Neuronal stem cell (in vitro differentiated cells): Measurements from ENCODE around the gene MYO1H. TPM values are rescaled to one million over a fixed set of nuclear protein-coding genes. Genes with fewer than 3 reads are reported as not detected.

Source experiments
- DNase-seq: peaks from one replicate; pipeline ENCODE4 v3.0.0-alpha.2; 2013; ENCODE audit warnings: low spot score
- H2AFZ ChIP-seq: one replicate; pipeline ENCODE4 v1.6.1; 2013; ENCODE audit warnings: mild to moderate bottlenecking, low read length, inconsistent platforms
- H2AK5ac ChIP-seq: 2 replicates; pipeline ENCODE4 v1.6.1; 2013; ENCODE audit warnings: low read depth, mild to moderate bottlenecking, inconsistent platforms, low read length, moderate library complexity, mixed read lengths
- H2BK120ac ChIP-seq: 2 replicates; pipeline ENCODE4 v1.6.1; 2013; ENCODE audit warnings: low read depth, mild to moderate bottlenecking, inconsistent platforms, low read length, moderate library complexity, mixed read lengths
- H2BK12ac ChIP-seq: one replicate; pipeline ENCODE4 v1.6.1; 2013; ENCODE audit warnings: low read length, inconsistent platforms
- H2BK15ac ChIP-seq: 2 replicates; pipeline ENCODE4 v1.6.1; 2013; ENCODE audit warnings: mild to moderate bottlenecking, low read length, inconsistent platforms, mixed read lengths
- H2BK5ac ChIP-seq: one replicate; pipeline ENCODE4 v1.6.1; 2013; ENCODE audit warnings: inconsistent platforms, mild to moderate bottlenecking, low read length, moderate library complexity
- H3K14ac ChIP-seq: one replicate; pipeline ENCODE4 v1.6.1; 2013; ENCODE audit warnings: low read length, inconsistent platforms
- H3K18ac ChIP-seq: 2 replicates; pipeline ENCODE4 v1.6.1; 2013; ENCODE audit warnings: low read length, inconsistent platforms
- H3K23ac ChIP-seq: 2 replicates; pipeline ENCODE4 v1.6.1; 2013; ENCODE audit warnings: low read depth, mild to moderate bottlenecking, mixed read lengths, low read length, inconsistent platforms; ENCODE audit not compliant: poor library complexity
- H3K27ac ChIP-seq: replicated peaks from 3 replicates; pipeline ENCODE4 v1.5.1; 2013; ENCODE audit warnings: low read length, inconsistent platforms
- H3K27me3 ChIP-seq, 3 experiments: 2 replicates each; pipeline ENCODE4 v1.6.1; 2013; ENCODE audit warnings: low read length in 3 of 3, mild to moderate bottlenecking in 2 of 3, inconsistent platforms in 1 of 3, low read depth in 1 of 3, mixed read lengths in 1 of 3, moderate library complexity in 1 of 3; ENCODE audit not compliant: control insufficient read depth in 3 of 3, insufficient read depth in 3 of 3
- H3K36me3 ChIP-seq, 2 donors: replicated peaks in 1 of 2; 2 replicates each; pipeline ENCODE4 v1.6.1; 2013; ENCODE audit warnings: low read length in 2 of 2; ENCODE audit not compliant: control insufficient read depth in 2 of 2, insufficient read depth in 2 of 2
- H3K4ac ChIP-seq: 2 replicates; pipeline ENCODE4 v1.6.1; 2013; ENCODE audit warnings: inconsistent platforms, mild to moderate bottlenecking, low read length, moderate library complexity
- H3K4me1 ChIP-seq, 2 donors: 1 replicate in 1 of 2; 2 replicates in 1 of 2; pipeline ENCODE4 v1.6.1; 2013; ENCODE audit warnings: low read length in 2 of 2, low read depth in 1 of 2; ENCODE audit not compliant: control insufficient read depth in 2 of 2, insufficient read depth in 1 of 2
- H3K4me2 ChIP-seq: one replicate; pipeline ENCODE4 v1.6.1; 2013; ENCODE audit warnings: mild to moderate bottlenecking, low read length, inconsistent platforms; ENCODE audit not compliant: insufficient read depth, poor library complexity, severe bottlenecking
- H3K4me3 ChIP-seq, 2 donors: 2 replicates each; pipeline ENCODE4 v1.5.1; 2013; ENCODE audit warnings: low read length in 2 of 2, mild to moderate bottlenecking in 2 of 2, inconsistent platforms in 1 of 2, moderate library complexity in 1 of 2
- H3K79me1 ChIP-seq: one replicate; pipeline ENCODE4 v1.6.1; 2013; ENCODE audit warnings: low read depth, mild to moderate bottlenecking, inconsistent platforms, low read length, moderate library complexity
- H3K9ac ChIP-seq: one replicate; pipeline ENCODE4 v1.6.1; 2013; ENCODE audit warnings: mild to moderate bottlenecking, low read depth, low read length, inconsistent platforms; ENCODE audit not compliant: poor library complexity
- H3K9me3 ChIP-seq, 2 donors: replicated peaks in 1 of 2; 2 replicates each; pipeline versions ENCODE3 to v1.6.1; 2013; ENCODE audit warnings: low read length in 2 of 2, mild to moderate bottlenecking in 2 of 2, inconsistent platforms in 1 of 2, low read depth in 1 of 2, mixed read lengths in 1 of 2, moderate library complexity in 1 of 2; ENCODE audit not compliant: control insufficient read depth in 2 of 2, insufficient read depth in 1 of 2
- H4K8ac ChIP-seq: one replicate; pipeline ENCODE4 v1.6.1; 2013; ENCODE audit warnings: low read depth, mild to moderate bottlenecking, inconsistent platforms, low read length, moderate library complexity
- H4K91ac ChIP-seq: one replicate; pipeline ENCODE4 v1.6.1; 2013; ENCODE audit warnings: low read length, low read depth, mild to moderate bottlenecking, inconsistent platforms; ENCODE audit not compliant: poor library complexity
- WGBS, 2 donors: extraction: QIAGEN DNeasy Blood & Tissue Kit; methylation state at CpG; one replicate each; pipeline ENCODE4 v1.1.7; 2013; ENCODE audit warnings: missing lambda C conversion rate in 2 of 2, mixed read lengths in 1 of 2; ENCODE audit not compliant: insufficient read length in 2 of 2, insufficient replicate concordance in 1 of 2; ENCODE audit errors: extremely low coverage in 2 of 2; 5-methylcytosine and 5-hydroxymethylcytosine counted together
- polyA plus RNA-seq, 2 experiments: library from polyadenylated mRNA; stranded (reverse); fragments of 200-250 nt; gene quantifications; one replicate each; pipeline ENCODE4 v1.2.3, GENCODE V29; 2013

MYO1H gene, protein sequence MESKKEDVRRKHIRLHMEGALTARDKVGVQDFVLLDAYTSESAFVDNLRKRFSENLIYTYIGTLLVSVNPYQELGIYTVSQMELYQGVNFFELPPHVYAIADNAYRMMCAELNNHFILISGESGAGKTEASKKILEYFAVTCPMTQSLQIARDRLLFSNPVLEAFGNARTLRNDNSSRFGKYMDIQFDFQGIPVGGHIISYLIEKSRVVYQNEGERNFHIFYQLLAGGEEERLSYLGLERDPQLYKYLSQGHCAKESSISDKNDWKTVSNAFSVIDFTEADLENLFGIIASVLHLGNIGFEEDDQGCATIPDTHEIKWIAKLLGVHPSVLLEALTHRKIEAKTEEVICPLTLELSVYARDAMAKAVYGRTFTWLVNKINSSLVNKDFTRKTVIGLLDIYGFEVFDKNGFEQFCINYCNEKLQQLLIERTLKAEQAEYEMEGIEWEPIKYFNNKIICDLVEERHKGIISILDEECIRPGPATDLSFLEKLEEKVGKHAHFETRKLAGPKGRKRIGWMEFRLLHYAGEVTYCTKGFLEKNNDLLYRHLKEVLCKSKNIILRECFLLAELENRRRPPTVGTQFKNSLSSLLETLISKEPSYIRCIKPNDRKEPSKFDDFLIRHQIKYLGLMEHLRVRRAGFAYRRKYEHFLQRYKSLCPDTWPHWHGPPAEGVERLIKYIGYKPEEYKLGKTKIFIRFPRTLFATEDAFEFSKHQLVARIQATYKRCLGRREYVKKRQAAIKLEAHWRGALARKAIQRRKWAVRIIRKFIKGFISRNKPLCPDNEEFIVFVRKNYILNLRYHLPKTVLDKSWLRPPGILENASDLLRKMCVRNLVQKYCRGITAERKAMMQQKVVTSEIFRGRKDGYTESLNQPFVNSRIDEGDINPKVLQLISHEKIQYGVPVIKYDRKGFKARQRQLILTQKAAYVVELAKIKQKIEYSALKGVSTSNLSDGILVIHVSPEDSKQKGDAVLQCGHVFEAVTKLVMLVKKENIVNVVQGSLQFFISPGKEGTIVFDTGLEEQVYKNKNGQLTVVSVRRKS
- not detected for polyA plus RNA-seq (2013, experiment 1 of 2)
- polyA plus RNA-seq (2013, experiment 2 of 2) = 0.11 TPM

DNA sequence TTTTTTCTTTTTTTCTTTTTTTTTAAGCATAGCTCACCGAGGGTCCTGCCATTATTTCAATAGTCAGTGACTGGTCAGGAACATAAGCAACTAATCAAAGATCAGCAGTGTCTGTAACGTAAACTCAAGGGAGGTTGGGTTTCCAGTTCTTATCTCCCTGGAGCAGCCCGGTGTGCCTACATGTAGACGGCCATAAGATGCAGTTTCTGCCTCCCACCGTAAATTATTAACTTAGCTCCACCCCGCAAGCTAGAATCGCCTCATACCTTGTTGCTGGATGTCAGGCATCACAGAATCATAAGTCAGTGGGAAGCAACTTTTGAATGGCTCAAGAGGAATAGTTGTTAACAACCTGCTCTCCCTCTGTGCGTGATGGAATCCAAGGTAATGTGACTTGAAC, at the start of gene MYO1H:
TSS of gene MYO1H (plus strand) at position 312 of the 400 bp plus-strand sequence. CDS start at position 373, 61 bp downstream.
- Histone ChIP-seq H2BK15ac (no peak within 1 kb of the TSS), H3K27me3 (peaks cover 0 to 22% (median 0%) of the 10 kb centered on the region in 3 experiments), H3K4me2 (no peak within 1 kb of the TSS), H2BK120ac (no peak within 1 kb of the TSS), H3K4ac (no peak within 1 kb of the TSS), H3K23ac (no peak within 1 kb of the TSS), H2BK12ac (no peak within 1 kb of the TSS), H3K27ac (no peak within 1 kb of the TSS), H2AFZ (no peak within 1 kb of the TSS), H3K14ac (no peak within 1 kb of the TSS), H3K36me3 (no peaks in the 10 kb centered on the region), H3K4me3 (no peak within 1 kb of the TSS), H2BK5ac (no peak within 1 kb of the TSS), H2AK5ac (no peak within 1 kb of the TSS), H4K8ac (no peak within 1 kb of the TSS), H4K91ac (no peak within 1 kb of the TSS), H3K9ac (no peak within 1 kb of the TSS), H3K4me1 (no peaks in the 10 kb centered on the region), H3K79me1 (no peaks in the 10 kb centered on the region), H3K18ac (no peak within 1 kb of the TSS), H3K9me3 (no peaks in the 10 kb centered on the region)
- WGBS, 2 donors = no CpG with 5 or more reads among the region's 8 CpGs
- no peak for DNase-seq

- DNase-seq = no peak
- H3K4me2 ChIP-seq = no peak overlapping the region
- peaks cover 0 to 1% of the 10 kb centered on the region in 2 donors for H3K9me3 ChIP-seq
- H3K9ac ChIP-seq = no peak overlapping the region
- no peak overlapping the region for H3K4me3 ChIP-seq
- no peaks in the 10 kb centered on the region for H3K36me3 ChIP-seq
- no peak overlapping the region for H2BK5ac ChIP-seq
- no peaks in the 10 kb centered on the region for H3K79me1 ChIP-seq
- peaks cover 0 to 33% (median 0%) of the 10 kb centered on the region in 3 experiments for H3K27me3 ChIP-seq
- no peak overlapping the region for H4K8ac ChIP-seq
- H2BK120ac ChIP-seq = no peak overlapping the region
- no peak overlapping the region for H3K14ac ChIP-seq
- no peak overlapping the region for H3K4ac ChIP-seq
- H3K27ac ChIP-seq = no peak overlapping the region
- no peak overlapping the region for H2BK12ac ChIP-seq
- H4K91ac ChIP-seq = no peak overlapping the region
- no peak overlapping the region for H2AK5ac ChIP-seq
- no peak overlapping the region for H2BK15ac ChIP-seq
- H3K18ac ChIP-seq = no peak overlapping the region
- no CpG with 5 or more reads among the region's 7 CpGs for WGBS, 2 donors
- H3K23ac ChIP-seq = no peak overlapping the region
- H2AFZ ChIP-seq = no peak overlapping the region
- peaks cover 0 to 4% of the 10 kb centered on the region in 2 donors for H3K4me1 ChIP-seq
These were observed 47.9 kb upstream of the MYO1H start for GRCh38 chr12:109299849-109300248.

- Histone ChIP-seq H3K23ac (no peak overlapping the region), H3K9me3 (peaks cover 0 to 1% of the 10 kb centered on the region in 2 donors), H2BK5ac (no peak overlapping the region), H2BK120ac (no peak overlapping the region), H3K4me3 (no peak overlapping the region), H4K91ac (no peak overlapping the region), H3K4ac (no peak overlapping the region), H3K79me1 (no peaks in the 10 kb centered on the region), H3K18ac (no peak overlapping the region), H3K4me1 (peaks cover 0 to 4% of the 10 kb centered on the region in 2 donors), H3K27me3 (peaks cover 0 to 50% (median 3%) of the 10 kb centered on the region in 3 experiments), H2AFZ (no peak overlapping the region), H3K9ac (no peak overlapping the region), H3K27ac (no peak overlapping the region), H2BK12ac (no peak overlapping the region), H3K4me2 (no peak overlapping the region), H2BK15ac (no peak overlapping the region), H3K14ac (no peak overlapping the region), H4K8ac (no peak overlapping the region), H3K36me3 (no peaks in the 10 kb centered on the region), H2AK5ac (no peak overlapping the region)
- WGBS, 2 donors = no CpG with 5 or more reads among the region's 3 CpGs
- DNase-seq = no peak
These were observed 46.0 kb upstream of the MYO1H start for GRCh38 chr12:109301643-109302168.
